Sigmoid colon (tissue), 7 donors: ENCODE measurements around the gene MLLT3. TPM values are rescaled to one million over a fixed set of nuclear protein-coding genes. Genes with fewer than 3 reads are reported as not detected.

Experiments used
- DNase-seq: peaks from one replicate; pipeline ENCODE4 v3.0.0-alpha.2; 2019
- H3K27ac ChIP-seq, 4 donors: fragments of 200-600 bp; sonication (generic); one replicate each; pipeline ENCODE4 v1.5.1; 2016 to 2019; ENCODE audit warnings: mild to moderate bottlenecking in 1 of 4
- H3K27me3 ChIP-seq, 3 donors: fragments of 200-600 bp; sonication (generic); one replicate each; pipeline ENCODE4 v1.5.1; 2019; ENCODE audit warnings: mild to moderate bottlenecking in 1 of 3
- H3K36me3 ChIP-seq, 4 donors: fragments of 200-600 bp; sonication (generic); one replicate each; pipeline ENCODE4 v1.5.1; 2016 to 2019
- H3K4me1 ChIP-seq, 4 donors: fragments of 200-600 bp; sonication (generic); one replicate each; pipeline ENCODE4 v1.5.1; 2017 to 2019
- H3K4me3 ChIP-seq, 4 donors: fragments of 200-600 bp; sonication (generic); one replicate each; pipeline ENCODE4 v1.5.1; 2017 to 2019; ENCODE audit warnings: mild to moderate bottlenecking in 2 of 4, moderate library complexity in 1 of 4
- H3K9me3 ChIP-seq, 4 donors: fragments of 200-600 bp in 3 of 4; sonication (generic) in 3 of 4; one replicate each; pipeline versions ENCODE4 v1.5.1 to v1.6.1; 2013 to 2019
- EP300 ChIP-seq, 4 donors: sonication (generic); formaldehyde crosslinking; IDR thresholded peaks; one replicate each; pipeline ENCODE4 v1.6.1; 2017; ENCODE audit warnings: antibody characterized with exemption in 4 of 4
- POLR2A ChIP-seq, 2 donors: fragments of 450-650 bp; IDR thresholded peaks; one replicate each; pipeline ENCODE4 v1.6.1; 2016; ENCODE audit warnings: antibody characterized with exemption in 2 of 2, mild to moderate bottlenecking in 2 of 2, moderate library complexity in 2 of 2
- POLR2AphosphoS5 ChIP-seq, 4 donors: sonication (generic); formaldehyde crosslinking; IDR thresholded peaks; one replicate each; pipeline ENCODE4 v1.6.1; 2017; ENCODE audit warnings: antibody characterized with exemption in 4 of 4
- WGBS, 2 donors: extraction: QIAGEN DNeasy Blood & Tissue Kit; methylation state at CpG; one replicate each; pipeline ENCODE4 v1.1.7; 2013; 5-methylcytosine and 5-hydroxymethylcytosine counted together
- intact Hi-C: fragments of 100-400 bp; cut with DNase I; formaldehyde crosslinking; loops from one replicate; pipeline ENCODE4 v1.15.1; 2023
- polyA plus RNA-seq, 3 donors: library from polyadenylated mRNA; stranded (reverse); fragments of 200-250 nt; gene quantifications; one replicate each; pipeline ENCODE4 v1.2.3, GENCODE V29; 2013
- total RNA-seq, 4 donors: library from RNA; depleted of rRNA; stranded (reverse); fragments of >200 nt; gene quantifications; one replicate each; pipeline ENCODE4 v1.1.0, GENCODE V29; 2016
- TF ChIP-seq, protein P1 (sequence below), 4 experiments: fragments of 450-650 bp in 3 of 4; fragments of 200-600 bp in 1 of 4; IDR thresholded peaks; one replicate each; pipeline ENCODE4 v1.5.1; 2016 to 2019; ENCODE audit warnings: antibody characterized with exemption in 4 of 4, mild to moderate bottlenecking in 3 of 4, moderate library complexity in 2 of 4
- donor health status: healthy with polysubstance abuse.
- donor health status: Bipolar disorder and iron deficiency.
- donor health status: healthy.

MLLT3 gene
- total and polyA plus RNA-seq, 7 donors = 19.0 to 132 (median 25.0) TPM

DNA sequence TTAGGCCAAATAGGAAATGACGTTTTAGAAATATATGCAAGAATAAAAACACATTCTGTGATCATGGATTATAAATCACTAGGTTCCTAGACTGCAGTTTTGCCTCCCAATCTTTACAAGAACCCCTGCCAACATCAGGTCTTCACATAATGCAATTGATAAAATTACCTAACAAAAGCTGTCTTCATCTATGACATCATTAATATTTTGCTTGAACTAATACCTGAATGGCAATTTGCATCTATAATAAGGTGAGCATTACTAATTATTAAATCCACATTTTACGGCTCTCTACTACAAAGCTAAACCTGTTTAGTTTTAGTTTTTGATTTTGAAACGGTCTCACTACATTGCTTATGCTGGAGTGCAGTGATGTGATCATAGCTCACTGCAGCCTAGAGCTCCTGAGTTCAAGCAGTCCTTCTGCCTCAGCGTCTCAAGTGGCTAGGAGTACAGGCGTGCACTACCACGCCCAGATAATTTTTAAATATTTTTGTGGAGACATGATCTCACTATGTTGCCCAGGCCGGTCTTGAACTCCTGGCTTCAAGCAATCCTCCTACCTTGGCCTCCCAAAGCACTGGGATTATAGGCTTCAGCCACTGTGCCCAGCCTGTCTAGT is 218.0 kb downstream of the MLLT3 start:
- 92 to 94% methylated on average over 7 of the region's 7 CpGs for WGBS, 2 donors
- H3K9me3 ChIP-seq = no peaks in the 10 kb centered on the region
- H3K27ac ChIP-seq = no peak overlapping the region
- peaks cover 0 to 16% (median 12%) of the 10 kb centered on the region in 4 donors for H3K4me1 ChIP-seq
- intact Hi-C loops = no loop called here
- TF ChIP-seq, protein P1, sequence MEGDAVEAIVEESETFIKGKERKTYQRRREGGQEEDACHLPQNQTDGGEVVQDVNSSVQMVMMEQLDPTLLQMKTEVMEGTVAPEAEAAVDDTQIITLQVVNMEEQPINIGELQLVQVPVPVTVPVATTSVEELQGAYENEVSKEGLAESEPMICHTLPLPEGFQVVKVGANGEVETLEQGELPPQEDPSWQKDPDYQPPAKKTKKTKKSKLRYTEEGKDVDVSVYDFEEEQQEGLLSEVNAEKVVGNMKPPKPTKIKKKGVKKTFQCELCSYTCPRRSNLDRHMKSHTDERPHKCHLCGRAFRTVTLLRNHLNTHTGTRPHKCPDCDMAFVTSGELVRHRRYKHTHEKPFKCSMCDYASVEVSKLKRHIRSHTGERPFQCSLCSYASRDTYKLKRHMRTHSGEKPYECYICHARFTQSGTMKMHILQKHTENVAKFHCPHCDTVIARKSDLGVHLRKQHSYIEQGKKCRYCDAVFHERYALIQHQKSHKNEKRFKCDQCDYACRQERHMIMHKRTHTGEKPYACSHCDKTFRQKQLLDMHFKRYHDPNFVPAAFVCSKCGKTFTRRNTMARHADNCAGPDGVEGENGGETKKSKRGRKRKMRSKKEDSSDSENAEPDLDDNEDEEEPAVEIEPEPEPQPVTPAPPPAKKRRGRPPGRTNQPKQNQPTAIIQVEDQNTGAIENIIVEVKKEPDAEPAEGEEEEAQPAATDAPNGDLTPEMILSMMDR (IDR thresholded peaks at IDR 0.05) = no peak
- no peak for TF ChIP-seq POLR2A (IDR thresholded peaks at IDR 0.05)
- TF ChIP-seq EP300 (IDR thresholded peaks at IDR 0.05) = no peak
- no peak for TF ChIP-seq POLR2AphosphoS5 (IDR thresholded peaks at IDR 0.05)
- DNase-seq = no peak
- no peak overlapping the region for H3K4me3 ChIP-seq
- H3K36me3 ChIP-seq = no peaks in the 10 kb centered on the region
- no peaks in the 10 kb centered on the region for H3K27me3 ChIP-seq

DNA sequence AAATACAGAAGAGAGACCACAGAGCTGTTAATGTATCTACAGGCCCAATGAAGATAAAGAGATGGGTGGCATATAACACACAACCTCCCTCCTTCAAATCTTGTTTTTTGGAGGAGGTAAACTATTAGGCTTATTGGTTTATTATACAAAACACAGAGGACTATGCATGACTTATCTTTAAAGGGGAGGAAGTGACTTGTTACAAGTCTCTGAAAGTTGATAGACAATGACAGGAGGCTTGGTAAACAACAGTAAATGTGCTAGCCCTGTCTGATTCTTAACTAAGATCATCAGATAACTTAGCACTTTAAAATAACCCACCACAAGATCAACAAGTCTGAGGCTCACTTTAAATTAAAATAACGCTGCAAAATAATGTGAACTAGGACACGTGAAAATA is 219.0 kb downstream of the MLLT3 start:
- Histone ChIP-seq H3K4me1 (peaks cover 0 to 12% (median 5%) of the 10 kb centered on the region in 4 donors), H3K27ac (no peak overlapping the region), H3K36me3 (no peaks in the 10 kb centered on the region), H3K27me3 (no peaks in the 10 kb centered on the region), H3K4me3 (no peak overlapping the region), H3K9me3 (no peaks in the 10 kb centered on the region)
- TF ChIP-seq POLR2A (IDR thresholded peaks at IDR 0.05) (no peak), EP300 (IDR thresholded peaks at IDR 0.05) (no peak), POLR2AphosphoS5 (IDR thresholded peaks at IDR 0.05) (no peak)
- TF ChIP-seq, protein P1 (IDR thresholded peaks at IDR 0.05) = no peak
- no peak for DNase-seq
- intact Hi-C loops = no loop called here
- 78 to 95% methylated on average over 2 of the region's 2 CpGs for WGBS, 2 donors

DNA sequence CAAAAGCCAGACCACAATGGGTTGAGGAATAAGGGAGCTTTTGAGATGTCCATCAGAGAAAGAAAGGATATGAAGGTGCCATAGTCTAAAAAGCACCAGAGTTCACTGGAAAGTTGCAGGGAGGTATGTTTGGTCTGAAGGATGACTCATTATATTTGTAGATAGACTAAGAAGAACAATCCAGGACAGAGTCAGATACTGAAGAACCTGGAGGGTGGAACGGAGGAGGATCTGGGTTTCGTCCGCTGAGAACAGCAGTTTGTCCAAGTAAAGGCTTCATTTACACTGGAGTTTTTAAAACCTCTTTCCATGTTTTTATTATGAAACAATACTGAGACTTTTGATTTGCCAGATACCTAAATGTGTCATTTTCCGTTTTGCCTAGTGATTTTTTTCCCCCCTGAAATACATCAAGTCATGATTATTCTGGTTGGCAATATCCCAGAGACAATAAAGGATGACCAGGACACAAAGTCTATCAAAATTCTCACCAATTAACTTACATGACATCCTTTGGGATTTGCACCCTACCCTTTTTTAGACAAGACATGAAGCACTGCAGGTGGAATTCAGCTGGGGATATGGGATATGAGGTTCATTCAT is 219.9 kb downstream of the MLLT3 start:
- no peak for DNase-seq
- Histone ChIP-seq H3K27ac (no peak overlapping the region), H3K36me3 (no peaks in the 10 kb centered on the region), H3K9me3 (no peaks in the 10 kb centered on the region), H3K4me1 (peaks cover 0 to 10% (median 5%) of the 10 kb centered on the region in 4 donors), H3K27me3 (no peaks in the 10 kb centered on the region), H3K4me3 (no peak overlapping the region)
- WGBS, 2 donors = 93 to 94% methylated on average over 4 of the region's 4 CpGs
- intact Hi-C loops = no loop called here
- TF ChIP-seq POLR2A (IDR thresholded peaks at IDR 0.05) (no peak), POLR2AphosphoS5 (IDR thresholded peaks at IDR 0.05) (no peak), EP300 (IDR thresholded peaks at IDR 0.05) (no peak)
- TF ChIP-seq, protein P1 (IDR thresholded peaks at IDR 0.05) = no peak

DNA sequence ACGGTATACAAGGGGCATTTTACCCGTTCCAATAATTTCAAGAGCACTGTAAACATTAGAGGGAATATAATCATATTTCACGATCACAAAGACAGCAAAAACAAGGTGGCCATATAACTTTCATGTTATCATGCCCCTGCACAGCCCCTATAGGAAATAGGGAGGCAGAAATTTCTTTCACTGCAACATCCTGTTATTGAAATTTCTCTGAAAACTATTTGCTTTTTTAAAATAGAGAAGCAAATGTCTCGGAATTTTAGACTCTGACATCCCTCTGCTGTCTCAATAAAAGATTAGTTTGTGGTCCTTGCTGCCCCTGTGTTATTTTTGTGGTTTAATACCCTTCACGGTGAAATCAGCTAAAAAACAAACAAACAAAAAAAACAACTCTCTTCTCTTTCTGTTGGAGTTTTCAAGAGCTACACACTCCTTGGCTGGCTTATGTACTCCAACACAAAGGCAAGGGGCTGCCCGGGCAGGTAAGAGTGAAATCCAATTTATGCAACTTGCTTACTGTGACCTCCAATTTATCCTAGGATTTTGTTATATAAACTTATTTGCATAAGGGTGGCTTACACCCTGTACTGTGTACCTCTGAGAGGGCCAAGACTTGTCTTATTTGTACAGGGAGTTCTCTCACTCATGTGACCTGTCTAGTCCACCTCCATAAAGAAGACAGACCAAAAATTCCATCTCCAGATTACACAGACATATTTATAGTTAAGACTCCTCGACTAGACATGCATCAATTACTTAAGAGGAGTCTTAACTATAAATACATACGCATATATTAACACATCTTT is 223.6 kb downstream of the MLLT3 start:
- Histone ChIP-seq H3K27me3 (no peaks in the 10 kb centered on the region), H3K4me1 (peaks cover 0 to 27% (median 21%) of the 10 kb centered on the region in 4 donors), H3K4me3 (no peak overlapping the region), H3K9me3 (no peaks in the 10 kb centered on the region), H3K36me3 (no peaks in the 10 kb centered on the region), H3K27ac (no peak overlapping the region)
- TF ChIP-seq, protein P1 (IDR thresholded peaks at IDR 0.05) = no peak
- TF ChIP-seq POLR2AphosphoS5 (IDR thresholded peaks at IDR 0.05) (no peak), EP300 (IDR thresholded peaks at IDR 0.05) (no peak), POLR2A (IDR thresholded peaks at IDR 0.05) (no peak)
- 49 to 75% methylated on average over 8 of the region's 8 CpGs for WGBS, 2 donors
- intact Hi-C loops = no loop called here
- DNase-seq = no peak
